PC-3 (cell line): ENCODE measurements around the gene TUBB4A.

ENCODE experiments used
- CTCF ChIP-seq: fragments of 300-600 bp; sonication (generic); conservative IDR thresholded peaks from 2 replicates; pipeline ENCODE4 v1.5.1; 2017; ENCODE audit warnings: antibody characterized with exemption, low read depth, mild to moderate bottlenecking, low read length
- EZH2 ChIP-seq: fragments of 300-600 bp; sonication (generic); IDR thresholded peaks from one replicate; pipeline ENCODE4 v1.6.1; 2017; ENCODE audit warnings: antibody characterized with exemption, mild to moderate bottlenecking, low read length; ENCODE audit not compliant: unreplicated experiment
- EZH2phosphoT487 ChIP-seq: fragments of 300-600 bp; sonication (generic); IDR thresholded peaks from 2 replicates; pipeline ENCODE4 v1.6.1; 2018; ENCODE audit warnings: mild to moderate bottlenecking, antibody characterized with exemption, low read length, borderline replicate concordance

GRCh38 chr19:6455924-6456323 is 46.2 kb downstream of the TUBB4A start:
- TF ChIP-seq EZH2 (no peak), CTCF (no peak), EZH2phosphoT487 (no peak)
